KG1 (cell line): ENCODE data around the gene USP13.
A peak's percentile ranks its signal among the peaks of the same experiment; 100 is the strongest.

Experiments
- DNase-seq: peaks from one replicate; lab custom pipeline; 2025; lab: John Stamatoyannopoulos, UW

USP13 gene

GRCh38 chr3:179796421-179796820 lies 143.6 kb downstream of the USP13 start:
- DNase-seq = no peak

GRCh38 chr3:179797192-179797591 lies 144.4 kb downstream of the USP13 start:
- no peak for DNase-seq

- no peak for DNase-seq
Observed at GRCh38 chr3:179801263-179801662, 148.4 kb downstream of the USP13 start.

GRCh38 chr3:179801856-179802255 lies 149.0 kb downstream of the USP13 start:
- DNase-seq = no peak

- DNase-seq = no peak
Observed at GRCh38 chr3:179806177-179806576, 153.3 kb downstream of the USP13 start.

- DNase-seq = no peak
Observed at GRCh38 chr3:179807588-179807987, 154.7 kb downstream of the USP13 start.

GRCh38 chr3:179809639-179810038 lies 156.8 kb downstream of the USP13 start:
- no peak for DNase-seq

GRCh38 chr3:179811321-179812095 lies 158.7 kb downstream of the USP13 start:
- peak; percentile 9 for DNase-seq

GRCh38 chr3:179812096-179812382 lies 159.2 kb downstream of the USP13 start:
- no peak for DNase-seq

GRCh38 chr3:179819379-179819778 lies 166.5 kb downstream of the USP13 start:
- DNase-seq = no peak

- no peak for DNase-seq
Observed at GRCh38 chr3:179822296-179822695, 169.5 kb downstream of the USP13 start.

GRCh38 chr3:179825527-179826246 lies 172.8 kb downstream of the USP13 start:
- no peak for DNase-seq

GRCh38 chr3:179826247-179826637 lies 173.4 kb downstream of the USP13 start:
- no peak for DNase-seq

- DNase-seq = no peak
Observed at GRCh38 chr3:179828738-179829137, 175.9 kb downstream of the USP13 start.

- DNase-seq = no peak
Observed at GRCh38 chr3:179829401-179829800, 176.6 kb downstream of the USP13 start.

GRCh38 chr3:179832333-179832854 lies 179.6 kb downstream of the USP13 start:
- DNase-seq = no peak

GRCh38 chr3:179833294-179833693 lies 180.5 kb downstream of the USP13 start:
- DNase-seq = no peak

GRCh38 chr3:179837374-179837773 lies 184.5 kb downstream of the USP13 start:
- DNase-seq = no peak
